ENCODE measurements around the gene TMEM179B. TPM values are rescaled to one million over a fixed set of nuclear protein-coding genes. Genes with fewer than 3 reads are reported as not detected.

TMEM179B gene
- total RNA-seq = 40.7 and 52.1 TPM in 2 replicates

GRCh38 chr11:62787005-62787759, at the start of gene TMEM179B:
TMEM179B (plus strand) TSS chr11:62787402; CDS start chr11:62787432, 30 bp downstream.

GRCh38 chr11:62753736-62754603, 33.2 kb upstream of the TMEM179B start, which contains the start of gene ZBTB3:
ZBTB3 (minus strand) TSS chr11:62754160; CDS start chr11:62753664, 496 bp downstream.

DNA sequence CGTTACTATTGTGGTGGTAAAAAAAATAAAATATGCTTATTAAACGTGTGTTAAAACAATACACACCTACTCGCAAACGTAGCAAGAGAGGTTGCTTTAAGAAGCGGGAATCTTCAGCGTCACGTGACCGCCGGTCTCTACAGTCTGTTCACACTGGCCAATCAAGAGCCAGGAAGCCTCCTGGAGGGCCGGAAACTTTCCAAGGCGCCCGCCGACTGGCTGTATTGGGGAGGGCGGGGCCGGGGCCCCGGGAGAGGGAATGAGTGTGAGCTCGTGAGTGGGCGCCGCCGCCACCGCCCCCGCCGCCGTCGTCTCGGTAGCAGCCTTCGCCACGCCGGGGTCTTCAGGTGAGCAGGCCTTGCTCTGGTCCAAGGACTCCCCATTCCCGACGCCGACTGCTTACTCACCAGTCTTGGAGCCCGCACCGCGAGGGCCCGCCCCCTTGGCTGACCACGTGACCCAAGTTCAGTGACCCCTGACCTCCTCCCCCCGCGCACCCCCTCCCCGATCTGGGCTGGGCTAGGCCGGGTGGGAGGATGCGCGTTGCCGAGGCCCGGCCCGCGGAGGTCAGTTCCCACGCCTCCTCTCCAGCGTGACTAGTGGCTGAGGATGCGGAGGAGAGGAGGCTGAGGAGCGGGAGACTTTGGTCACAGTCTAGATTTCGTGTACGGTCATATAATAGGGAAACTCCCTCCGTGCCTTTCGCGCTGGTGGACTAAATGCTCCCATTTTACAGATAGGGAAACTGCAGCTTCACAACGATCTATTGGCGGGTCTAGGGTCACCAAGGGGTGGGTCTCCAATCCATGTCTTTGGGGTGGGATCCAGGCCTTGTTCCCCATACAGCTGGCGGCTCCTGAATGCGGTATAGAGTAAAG, 15.8 kb upstream of the TMEM179B start, which contains the start of gene TAF6L:
TAF6L (plus strand) TSS at position 253 of the 878 bp plus-strand sequence. CDS start 4,388 bp downstream, outside the sequence.

GRCh38 chr11:62791501-62792201, 4.4 kb downstream of the TMEM179B start, which contains the start of gene TMEM223:
TMEM223 (minus strand) TSS chr11:62792006; CDS start chr11:62791994, 12 bp downstream.

DNA sequence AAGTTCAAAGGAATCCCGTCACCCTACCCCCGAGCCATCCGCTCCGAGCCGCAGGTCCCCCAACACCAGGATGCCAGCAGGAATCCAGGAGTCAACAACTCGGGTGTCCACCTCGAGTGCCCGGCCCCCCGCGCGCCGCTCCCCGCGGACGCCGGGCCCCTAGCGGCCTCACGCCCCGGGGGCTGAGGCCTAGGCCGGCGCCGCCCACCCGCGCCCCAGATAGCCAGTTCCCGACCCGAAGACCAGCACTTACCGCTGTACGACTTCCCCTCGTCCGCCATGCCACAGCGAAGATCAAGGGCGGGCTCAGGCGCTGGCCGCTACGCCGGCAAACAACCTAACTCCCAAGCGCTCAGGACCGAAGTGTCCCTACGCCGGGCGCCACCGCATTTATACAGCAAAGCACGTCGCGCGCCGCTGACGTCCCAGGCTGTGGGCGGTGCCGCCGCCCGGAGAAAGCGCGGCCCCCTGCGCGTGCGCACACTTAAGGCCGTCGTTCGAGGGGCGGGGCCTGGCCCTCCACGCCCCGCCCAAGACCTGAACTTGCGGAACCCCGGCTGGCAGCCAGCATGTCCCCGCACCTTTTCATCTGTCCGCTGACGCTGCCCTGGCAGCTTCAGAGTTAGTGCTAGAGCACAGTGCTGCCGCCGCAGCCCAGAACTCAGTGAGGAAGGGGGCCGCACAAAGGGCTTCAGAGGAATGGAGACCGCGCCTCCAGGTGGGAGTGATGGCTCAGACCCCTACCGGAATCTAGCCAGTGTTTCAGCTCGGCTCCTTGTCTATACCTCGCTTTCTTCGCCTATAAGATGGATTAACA, 18.1 kb downstream of the TMEM179B start, which contains the start of gene NXF1:
NXF1 (minus strand) TSS at position 365 of the 817 bp plus-strand sequence; CDS start at position 281, 84 bp downstream.

GRCh38 chr11:62831520-62832335, 44.5 kb downstream of the TMEM179B start, which contains the start of gene STX5:
STX5 (minus strand) TSS chr11:62832051; CDS start chr11:62831243, 808 bp downstream.

DNA sequence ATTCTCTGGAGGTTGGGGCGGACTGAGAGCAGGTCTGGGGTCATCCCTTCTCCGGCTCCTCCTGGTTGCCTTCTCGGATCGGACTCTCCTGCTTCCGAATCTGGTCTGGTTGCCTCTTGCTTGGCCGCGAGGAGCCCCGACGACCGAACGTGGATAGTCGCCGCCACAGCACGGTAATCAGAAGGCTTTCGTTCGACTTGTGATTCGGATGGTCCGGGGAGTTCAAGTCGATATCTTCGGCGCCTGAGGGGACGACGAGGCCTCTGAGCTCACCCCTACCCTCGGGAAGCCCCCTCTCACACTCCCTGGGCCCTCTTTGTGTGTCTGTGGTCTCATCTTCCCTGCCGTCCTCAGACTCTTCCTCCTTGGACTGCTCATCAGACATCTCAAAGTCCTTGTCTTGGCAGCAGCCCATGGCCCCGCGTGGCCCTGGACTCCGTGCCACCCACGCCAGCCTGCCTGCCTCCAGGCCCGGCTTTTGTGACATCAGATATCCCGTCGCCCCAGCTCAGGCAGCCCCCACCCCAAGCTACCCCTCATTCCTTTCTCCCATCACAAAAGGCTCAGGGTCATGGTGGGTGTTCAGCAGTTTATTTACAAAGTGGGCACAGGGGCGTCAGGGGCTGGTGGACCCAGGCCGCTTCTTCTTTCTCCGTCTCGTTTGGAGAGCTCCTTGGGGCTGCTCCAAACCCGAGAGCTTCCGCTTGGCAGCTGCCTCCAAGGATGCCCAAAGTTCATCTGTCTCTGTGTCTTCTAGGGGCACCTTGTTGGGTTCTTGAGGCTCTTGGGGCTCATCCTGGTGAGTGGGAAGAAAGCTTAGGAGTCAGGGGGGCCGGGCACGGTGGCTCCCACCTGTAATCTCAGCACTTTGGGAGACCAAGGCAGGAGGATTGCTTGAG, 45.4 kb downstream of the TMEM179B start, which contains the start of gene TEX54:
TEX54 (minus strand) TSS at position 506 of the 899 bp plus-strand sequence.

GRCh38 chr11:62839050-62839945, 52.1 kb downstream of the TMEM179B start, which contains the start of gene WDR74:
WDR74 (minus strand) TSS chr11:62839590; CDS start chr11:62839570, 20 bp downstream.

Other genes with a start within 250 kb of the TMEM179B start
- gene AHNAK, start 240.6 kb upstream of the TMEM179B start, total RNA-seq = 867 and 944 TPM in 2 replicates
- gene EEF1G, start 213.5 kb upstream of the TMEM179B start, total RNA-seq = 1,356 and 1,684 TPM in 2 replicates
- 9.7 and 13.6 TPM in 2 replicates for gene TUT1, start 195.9 kb upstream of the TMEM179B start, total RNA-seq
- 99.8 and 122 TPM in 2 replicates for gene MTA2, start 185.5 kb upstream of the TMEM179B start, total RNA-seq
- gene EML3, start 174.6 kb upstream of the TMEM179B start, total RNA-seq = 24.0 and 33.6 TPM in 2 replicates
- 3.9 and 4.6 TPM in 2 replicates for gene ROM1, start 174.1 kb upstream of the TMEM179B start, total RNA-seq
- gene B3GAT3, start 165.4 kb upstream of the TMEM179B start, total RNA-seq = 26.5 and 48.8 TPM in 2 replicates
- gene GANAB, start 140.8 kb upstream of the TMEM179B start, total RNA-seq = 339 and 341 TPM in 2 replicates
- gene INTS5, start 134.1 kb upstream of the TMEM179B start, total RNA-seq = 26.2 and 41.0 TPM in 2 replicates
- 22.5 and 25.9 TPM in 2 replicates for gene C11orf98, start 122.2 kb upstream of the TMEM179B start, total RNA-seq
- 5.2 and 7.8 TPM in 2 replicates for gene CSKMT, start 122.1 kb upstream of the TMEM179B start, total RNA-seq
- 6.9 and 8.7 TPM in 2 replicates for gene UQCC3, start 115.7 kb upstream of the TMEM179B start, total RNA-seq
- gene LBHD1, start 115.1 kb upstream of the TMEM179B start, total RNA-seq = 4.3 and 6.1 TPM in 2 replicates
- 118 and 157 TPM in 2 replicates for gene UBXN1, start 108.3 kb upstream of the TMEM179B start, total RNA-seq
- 68.9 and 89.6 TPM in 2 replicates for gene LRRN4CL, start 97.9 kb upstream of the TMEM179B start, total RNA-seq
- 49.5 and 76.3 TPM in 2 replicates for gene BSCL2, start 80.0 kb upstream of the TMEM179B start, total RNA-seq
- gene GNG3, start 79.7 kb upstream of the TMEM179B start, total RNA-seq = 0.17 TPM in 1 of 2 replicates, not detected in the other
- gene HNRNPUL2, start 59.9 kb upstream of the TMEM179B start, total RNA-seq = 9.6 and 18.3 TPM in 2 replicates
- 33.1 and 36.9 TPM in 2 replicates for gene TTC9C, start 58.9 kb upstream of the TMEM179B start, total RNA-seq
- 14.1 and 17.4 TPM in 2 replicates for gene ZBTB3, start 33.2 kb upstream of the TMEM179B start, total RNA-seq
- gene POLR2G, start 25.8 kb upstream of the TMEM179B start, total RNA-seq = 41.0 and 73.6 TPM in 2 replicates
- gene TAF6L, start 16.0 kb upstream of the TMEM179B start, total RNA-seq = 26.3 and 27.2 TPM in 2 replicates
- gene TMEM223, start 4.6 kb downstream of the TMEM179B start, total RNA-seq = 14.7 and 19.0 TPM in 2 replicates
- 23.7 and 30.3 TPM in 2 replicates for gene NXF1, start 18.0 kb downstream of the TMEM179B start, total RNA-seq
- gene STX5, start 44.6 kb downstream of the TMEM179B start, total RNA-seq = 47.5 and 48.1 TPM in 2 replicates
- gene TEX54, start 45.4 kb downstream of the TMEM179B start, total RNA-seq = not detected in 2 replicates
- 26.3 and 48.0 TPM in 2 replicates for gene WDR74, start 52.2 kb downstream of the TMEM179B start, total RNA-seq
- gene SLC3A2, start 93.5 kb downstream of the TMEM179B start, total RNA-seq = 172 and 241 TPM in 2 replicates
- not detected in 2 replicates for gene CHRM1, start 134.0 kb downstream of the TMEM179B start, total RNA-seq
- gene SLC22A6, start 197.6 kb downstream of the TMEM179B start, total RNA-seq = not detected in 2 replicates
- gene SLC22A8, start 228.4 kb downstream of the TMEM179B start, total RNA-seq = not detected in 2 replicates